HepG2 (cell line): Measurements from ENCODE around the gene POU6F2. TPM values are rescaled to one million over a fixed set of nuclear protein-coding genes. Genes with fewer than 3 reads are reported as not detected.

Source experiments
- ATAC-seq: fragments of 200-7000 bp; cut with Tn5 transposase; 3 replicates; pipeline ENCODE4 v1.9.1; 2020; ENCODE audit warnings: mild to moderate bottlenecking, moderate library complexity
- BruUV-seq: library from RNA; stranded (reverse); fragments of 400-500 nt; replicated peaks from 2 replicates; lab custom pipeline; 2021; lab: Mats Ljungman, UMichigan
- CTCF ChIA-PET: fragments of 300-600 bp; formaldehyde crosslinking; extraction: SDS; loops from one replicate; lab custom pipeline; 2021; ENCODE audit warnings: low total read pairs, inconsistent platforms, low intra/inter-chr PET ratio; lab: Yijun Ruan, JAX
- POLR2A ChIA-PET: fragments of 350-600 bp; sonication (Branson Sonifier 250); formaldehyde crosslinking; loops from one replicate; lab custom pipeline; 2020; ENCODE audit warnings: antibody characterized with exemption, inconsistent platforms; lab: Yijun Ruan, JAX
- DNase-seq: peaks from one replicate; pipeline ENCODE4 v3.0.0-alpha.2; 2015; ENCODE audit warnings: low spot score
- FAIRE-seq: peaks from 3 replicates; lab custom pipeline; 2011; peaks lifted over from hg19 to GRCh38; lab: Jason Lieb, UNC
- H2AFZ ChIP-seq: one replicate; pipeline ENCODE4 v1.6.1; 2011; ENCODE audit warnings: low read length, inconsistent platforms
- H3K27ac ChIP-seq: fragments of 300-600 bp; 3 replicates; pipeline ENCODE4 v1.8.0; 2011; ENCODE audit warnings: mixed run types, mild to moderate bottlenecking, mixed read lengths, low read length, inconsistent platforms; ENCODE audit not compliant: insufficient read depth; ENCODE audit errors: extremely low read length
- H3K27me3 ChIP-seq, 2 experiments: fragments of 200-600 bp in 1 of 2; 2 replicates in 1 of 2; 3 replicates in 1 of 2; pipeline versions ENCODE4 v1.6.0 to v1.8.0; 2011; ENCODE audit warnings: low read length in 2 of 2, mild to moderate bottlenecking in 2 of 2, moderate library complexity in 2 of 2, inconsistent platforms in 1 of 2; ENCODE audit not compliant: insufficient read depth in 2 of 2, control insufficient read depth in 1 of 2
- H3K36me3 ChIP-seq, 2 experiments: fragments of 200-600 bp in 1 of 2; replicated peaks in 1 of 2; 2 replicates in 1 of 2; 3 replicates in 1 of 2; pipeline versions ENCODE4 v1.5.1 to v1.8.0; 2011; ENCODE audit warnings: low read length in 2 of 2, inconsistent platforms in 1 of 2; ENCODE audit not compliant: insufficient read depth in 2 of 2, control insufficient read depth in 1 of 2
- H3K4me1 ChIP-seq: 2 replicates; pipeline ENCODE4 v1.5.1; 2012; ENCODE audit warnings: low read length, inconsistent platforms; ENCODE audit not compliant: insufficient read depth
- H3K4me2 ChIP-seq: 2 replicates; pipeline ENCODE4 v1.6.0; 2011; ENCODE audit warnings: low read depth, low read length, inconsistent platforms
- H3K4me3 ChIP-seq, 3 experiments: fragments of 200-600 bp in 1 of 3; sonication (generic), shearing (Covaris generic) in 1 of 3; replicated peaks in 1 of 3; 2 replicates each; pipeline ENCODE4 v1.5.1; 2011 to 2016; ENCODE audit warnings: low read length in 3 of 3, inconsistent platforms in 2 of 3, low read depth in 2 of 3, mild to moderate bottlenecking in 2 of 3, control low read depth in 1 of 3, mixed read lengths in 1 of 3; ENCODE audit not compliant: insufficient read depth in 1 of 3
- H3K79me2 ChIP-seq: one replicate; pipeline ENCODE4 v1.6.1; 2011; ENCODE audit warnings: low read length, inconsistent platforms; ENCODE audit not compliant: insufficient read depth
- H3K9ac ChIP-seq: 2 replicates; pipeline ENCODE4 v1.6.0; 2011; ENCODE audit warnings: mild to moderate bottlenecking, low read depth, low read length, inconsistent platforms; ENCODE audit not compliant: insufficient read depth
- H3K9me3 ChIP-seq: 2 replicates; pipeline ENCODE4 v1.5.1; 2012; ENCODE audit warnings: mild to moderate bottlenecking, low read length
- H4K20me1 ChIP-seq: 2 replicates; pipeline ENCODE4 v1.6.0; 2011; ENCODE audit warnings: inconsistent platforms, mild to moderate bottlenecking, low read length, moderate library complexity; ENCODE audit not compliant: insufficient read depth
- ADNP ChIP-seq: sonication (generic); formaldehyde crosslinking; IDR thresholded peaks from 2 replicates; pipeline ENCODE4 v1.4.0; 2020; ENCODE audit warnings: missing genetic modification reagents
- JUND ChIP-seq: sonication (generic); formaldehyde crosslinking; IDR thresholded peaks from 2 replicates; pipeline ENCODE4 v1.8.0; 2022; ENCODE audit warnings: mild to moderate bottlenecking, missing genetic modification reagents
- KDM5B ChIP-seq: sonication (generic); formaldehyde crosslinking; IDR thresholded peaks from 2 replicates; pipeline ENCODE4 v1.4.0; 2020; ENCODE audit warnings: missing genetic modification reagents, mild to moderate bottlenecking, borderline replicate concordance
- KMT2B ChIP-seq: IDR thresholded peaks from 2 replicates; pipeline ENCODE4 v1.6.1; 2016; ENCODE audit warnings: missing genetic modification reagents, missing compliant biosample characterization
- MAFK ChIP-seq, 2 experiments: IDR thresholded peaks in 1 of 2; conservative IDR thresholded peaks in 1 of 2; 2 replicates each; pipeline ENCODE4 v1.6.1; 2011; ENCODE audit warnings: improper control_type of control experiment in 2 of 2, low read length in 2 of 2
- PRMT3 ChIP-seq: sonication (generic); formaldehyde crosslinking; IDR thresholded peaks from 2 replicates; pipeline ENCODE4 v1.8.1; 2022; ENCODE audit warnings: low read depth, mild to moderate bottlenecking, moderate library complexity, missing genetic modification reagents, borderline replicate concordance
- RXRA ChIP-seq: sonication (generic); formaldehyde crosslinking; IDR thresholded peaks from 2 replicates; pipeline ENCODE4 v1.5.1; 2020; ENCODE audit warnings: missing genetic modification reagents
- SMAD9 ChIP-seq: sonication (generic); formaldehyde crosslinking; IDR thresholded peaks from 2 replicates; pipeline ENCODE4 v1.5.1; 2020; ENCODE audit warnings: mild to moderate bottlenecking, missing genetic modification reagents
- SNAI1 ChIP-seq: sonication (generic); formaldehyde crosslinking; IDR thresholded peaks from 2 replicates; pipeline ENCODE4 v1.5.0; 2020; ENCODE audit warnings: mild to moderate bottlenecking, missing genetic modification reagents, borderline replicate concordance
- TCF12 ChIP-seq, 2 experiments: fragments of 450-650 bp in 1 of 2; sonication (generic) in 1 of 2; formaldehyde crosslinking in 1 of 2; IDR thresholded peaks; 2 replicates each; pipeline versions ENCODE4 v1.6.1 to v1.8.0; 2017 to 2022; ENCODE audit warnings: antibody characterized with exemption in 1 of 2, mild to moderate bottlenecking in 1 of 2, missing genetic modification reagents in 1 of 2, moderate library complexity in 1 of 2
- U2AF1 ChIP-seq: fragments of 200-400 bp; formaldehyde crosslinking; optimal IDR thresholded peaks from 2 replicates; pipeline ENCODE3; 2017; ENCODE audit warnings: mild to moderate bottlenecking, low read depth, low read length
- YEATS4 ChIP-seq: sonication (generic); formaldehyde crosslinking; IDR thresholded peaks from 2 replicates; pipeline ENCODE4 v1.4.0; 2020; ENCODE audit warnings: missing genetic modification reagents, borderline replicate concordance
- ZBTB26 ChIP-seq: IDR thresholded peaks from 2 replicates; pipeline ENCODE4 v1.6.1; 2016; ENCODE audit warnings: missing compliant biosample characterization, missing genetic modification reagents, borderline replicate concordance
- ZNF234 ChIP-seq: sonication (generic); formaldehyde crosslinking; conservative IDR thresholded peaks from 2 replicates; pipeline ENCODE4 v1.5.1; 2020; ENCODE audit warnings: mild to moderate bottlenecking, missing genetic modification reagents
- ZNF546 ChIP-seq: sonication (generic); formaldehyde crosslinking; conservative IDR thresholded peaks from 2 replicates; pipeline ENCODE4 v1.8.1; 2023; ENCODE audit warnings: mild to moderate bottlenecking, missing genetic modification reagents
- ZNF776 ChIP-seq: sonication (generic); formaldehyde crosslinking; IDR thresholded peaks from 2 replicates; pipeline ENCODE4 v1.4.0; 2020; ENCODE audit warnings: mild to moderate bottlenecking, missing genetic modification reagents
- WGBS: methylation state at CpG from one replicate; pipeline ENCODE4 v1.1.6; 2017; ENCODE audit warnings: low lambda C conversion rate; 5-methylcytosine and 5-hydroxymethylcytosine counted together
- in situ Hi-C: cut with HindIII; loops from 2 replicates; pipeline ENCODE4 v1.10.0; 2017; ENCODE audit warnings: low pct_unique_long_range_greater_than_20kb; ENCODE audit not compliant: extremely low pct_ligation_motif_present
- intact Hi-C: fragments of 100-400 bp; cut with micrococcal nuclease; formaldehyde crosslinking; loops from one replicate; pipeline ENCODE4 v1.10.0; 2022; ENCODE audit not compliant: unreplicated experiment
- polyA plus RNA-seq, 8 experiments: library from polyadenylated mRNA; depleted of rRNA in 3 of 8; stranded (reverse) in 7 of 8; unstranded in 1 of 8; fragments of >200 nt; fragmentation: Illumina TruSeq in 4 of 8; extraction: Trizol in 4 of 8; gene quantifications; 2 replicates each; pipeline versions ENCODE4 v1.2.1 to v1.2.3, GENCODE V29; 2011 to 2016; ENCODE audit warnings: low read depth in 4 of 8, missing spikeins in 1 of 8, mixed read lengths in 1 of 8; ENCODE audit not compliant: insufficient read depth in 1 of 8
- total RNA-seq, 5 experiments: library from RNA; depleted of rRNA; stranded (reverse); fragments of >200 nt; fragmentation: Illumina TruSeq; extraction: Trizol; gene quantifications; 2 replicates each; pipeline ENCODE4 v1.2.3, GENCODE V29; 2016; ENCODE audit warnings: low read depth in 1 of 5
- TF ChIP-seq, protein P1 (sequence below): sonication (generic); formaldehyde crosslinking; conservative IDR thresholded peaks from 2 replicates; pipeline ENCODE4 v1.8.0; 2022; ENCODE audit warnings: mild to moderate bottlenecking, moderate library complexity, missing genetic modification reagents

POU6F2 gene
- total and polyA plus RNA-seq, 2 of the 13 experiments (the other 11 are each of a cell fraction or from before 2014, with no cell fraction given), result not detected

DNA sequence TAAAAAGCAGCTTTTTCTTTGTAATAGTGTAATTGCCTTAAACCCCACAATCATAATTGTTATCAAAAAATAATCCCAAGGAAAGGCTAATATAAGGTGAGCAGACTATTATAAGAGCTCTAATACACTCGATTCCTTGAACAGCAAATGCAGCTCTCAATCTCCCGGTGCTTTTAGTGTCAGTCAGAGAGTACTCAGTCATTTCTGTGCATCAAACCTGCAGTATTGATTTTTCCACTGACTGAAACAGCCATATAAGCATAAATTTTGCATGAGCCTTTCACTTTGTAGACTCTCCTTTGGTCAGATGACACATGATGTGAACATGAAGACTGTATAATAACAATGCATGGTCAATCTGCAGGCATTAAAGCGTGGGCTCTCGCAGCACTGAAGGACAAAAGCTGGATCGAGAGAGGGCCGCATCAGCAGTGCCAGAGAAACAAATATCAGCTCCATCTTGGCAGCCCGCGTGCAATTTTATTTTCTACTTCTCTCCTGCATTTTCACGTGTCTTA, 272.0 kb downstream of the POU6F2 start:
- H3K9ac ChIP-seq, result no peak overlapping the region
- 0 out of 5 replicates have a peak, but pooled peaks cover 0 to 14% of the 10 kb centered on the region in 2 experiments for H3K27me3 ChIP-seq
- no peak overlapping the region for H2AFZ ChIP-seq
- intact Hi-C loops, result no loop called here
- no peak for TF ChIP-seq TCF12 (IDR thresholded peaks at IDR 0.05)
- no peak for TF ChIP-seq TCF12 (CRISPR knock-in tag; IDR thresholded peaks at IDR 0.05)
- peak in 1 of 2 experiments; percentile 20; a peak in 1 of 4 replicates for TF ChIP-seq MAFK (conservative IDR thresholded peaks at IDR 0.05 in 1 of 2, IDR thresholded peaks at IDR 0.05 in 1 of 2; ENCODE audit: low read length in 2 of 2)
- H3K27ac ChIP-seq, result no peak overlapping the region
- ChIA-PET POLR2A (no interaction called here), CTCF (no interaction called here)
- no peak overlapping the region for H3K4me2 ChIP-seq
- no peak for FAIRE-seq
- no peaks in the 10 kb centered on the region for H3K79me2 ChIP-seq
- no peak overlapping the region for H3K4me3 ChIP-seq
- DNase-seq, result no peak
- H3K36me3 ChIP-seq, result no peaks in the 10 kb centered on the region
- no peaks in the 10 kb centered on the region for H4K20me1 ChIP-seq
- no peaks in the 10 kb centered on the region for H3K9me3 ChIP-seq
- ATAC-seq, result no peak
- 16% methylated on average over 9 of the region's 9 CpGs for WGBS
- BruUV-seq, result no TSS peak
- in situ Hi-C loops, result no loop called here
- no peaks in the 10 kb centered on the region for H3K4me1 ChIP-seq

GRCh38 chr7:39252916-39253315, 275.2 kb downstream of the POU6F2 start:
- DNase-seq, result no peak
- no peaks in the 10 kb centered on the region for H3K4me1 ChIP-seq
- WGBS, result 9% methylated on average over 4 of the region's 4 CpGs
- 0 out of 5 replicates have a peak, but pooled peaks cover 0 to 14% of the 10 kb centered on the region in 2 experiments for H3K27me3 ChIP-seq
- FAIRE-seq, result no peak
- H3K9me3 ChIP-seq, result no peaks in the 10 kb centered on the region
- in situ Hi-C loops, result no loop called here
- no TSS peak for BruUV-seq
- CTCF ChIA-PET, result no interaction called here
- intact Hi-C loops, result no loop called here
- no peak overlapping the region for H2AFZ ChIP-seq
- H3K36me3 ChIP-seq, result no peaks in the 10 kb centered on the region
- no peaks in the 10 kb centered on the region for H3K79me2 ChIP-seq
- no peaks in the 10 kb centered on the region for H4K20me1 ChIP-seq
- no peak overlapping the region for H3K9ac ChIP-seq
- ATAC-seq, result no peak
- no peak overlapping the region for H3K27ac ChIP-seq
- no peak overlapping the region for H3K4me2 ChIP-seq
- no peak overlapping the region for H3K4me3 ChIP-seq
- POLR2A ChIA-PET, result no interaction called here
- TF ChIP-seq U2AF1 (no peak), RXRA (CRISPR knock-in tag) (no peak), KDM5B (no peak), ZBTB26 (CRISPR knock-in tag) (no peak), PRMT3 (CRISPR knock-in tag) (no peak), ZNF546 (CRISPR knock-in tag) (no peak), ZNF234 (no peak), ADNP (CRISPR knock-in tag) (no peak), ZNF776 (no peak), JUND (no peak), SNAI1 (no peak), YEATS4 (CRISPR knock-in tag) (no peak), KMT2B (no peak), SMAD9 (no peak)
- TF ChIP-seq, protein P1, sequence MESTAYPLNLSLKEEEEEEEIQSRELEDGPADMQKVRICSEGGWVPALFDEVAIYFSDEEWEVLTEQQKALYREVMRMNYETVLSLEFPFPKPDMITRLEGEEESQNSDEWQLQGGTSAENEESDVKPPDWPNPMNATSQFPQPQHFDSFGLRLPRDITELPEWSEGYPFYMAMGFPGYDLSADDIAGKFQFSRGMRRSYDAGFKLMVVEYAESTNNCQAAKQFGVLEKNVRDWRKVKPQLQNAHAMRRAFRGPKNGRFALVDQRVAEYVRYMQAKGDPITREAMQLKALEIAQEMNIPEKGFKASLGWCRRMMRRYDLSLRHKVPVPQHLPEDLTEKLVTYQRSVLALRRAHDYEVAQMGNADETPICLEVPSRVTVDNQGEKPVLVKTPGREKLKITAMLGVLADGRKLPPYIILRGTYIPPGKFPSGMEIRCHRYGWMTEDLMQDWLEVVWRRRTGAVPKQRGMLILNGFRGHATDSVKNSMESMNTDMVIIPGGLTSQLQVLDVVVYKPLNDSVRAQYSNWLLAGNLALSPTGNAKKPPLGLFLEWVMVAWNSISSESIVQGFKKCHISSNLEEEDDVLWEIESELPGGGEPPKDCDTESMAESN (CRISPR knock-in tag), result no peak
